DMS79 treated with DMSO at 0.1 percent for 48 hours (cell line): Measurements from ENCODE around the gene CAV3.

Source experiments
- DNase-seq: peaks from one replicate; lab custom pipeline; 2025; lab: John Stamatoyannopoulos, UW

Gene CAV3

GRCh38 chr3:8734908-8735307 is 1.3 kb downstream of the CAV3 start:
- no peak for DNase-seq

- DNase-seq: no peak
These were observed 2.8 kb downstream of the CAV3 start for GRCh38 chr3:8736436-8736835.

DNA sequence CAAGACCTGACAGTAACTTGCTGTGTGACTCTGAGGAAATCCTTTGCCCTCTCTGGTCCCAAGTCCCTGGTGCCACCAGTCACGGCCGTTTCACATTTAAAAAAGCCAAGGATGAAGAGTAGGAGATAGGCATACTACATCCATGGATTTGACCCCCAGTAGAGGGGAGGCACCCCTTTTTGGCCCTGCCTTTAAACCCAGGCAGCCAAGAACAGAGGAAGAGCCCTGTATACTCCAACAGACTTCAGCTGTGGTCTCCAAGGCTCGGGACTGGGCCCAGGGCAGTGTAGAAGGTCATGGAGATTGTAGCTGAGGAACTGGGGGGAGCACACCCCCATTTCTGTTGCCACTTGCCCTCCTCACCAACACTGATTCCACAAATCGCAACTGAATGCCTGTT is 3.7 kb downstream of the CAV3 start:
- DNase-seq: no peak

DNA sequence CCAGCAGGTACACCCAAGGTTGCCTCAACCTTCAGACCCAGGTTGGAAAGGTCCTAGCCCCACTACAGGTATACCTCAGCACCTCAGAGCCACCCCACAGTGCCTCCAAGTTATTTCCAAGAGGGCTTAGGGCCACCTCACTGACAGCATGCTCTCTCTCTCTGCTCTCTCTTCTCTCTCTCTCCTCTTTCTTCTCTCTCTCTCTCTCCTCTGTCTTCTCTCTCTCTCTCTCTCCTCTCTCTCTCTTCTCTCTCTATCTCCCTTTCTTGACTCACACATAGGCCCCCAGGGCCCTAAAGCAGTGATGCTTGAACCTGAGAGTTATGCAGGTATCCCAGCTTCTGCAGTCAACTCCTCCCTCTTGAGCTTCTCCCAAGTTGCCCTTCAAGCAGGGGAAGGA is 4.2 kb downstream of the CAV3 start:
- no peak for DNase-seq

- no peak for DNase-seq
These were observed 5.0 kb downstream of the CAV3 start for GRCh38 chr3:8738639-8739038.

- no peak for DNase-seq
These were observed 6.3 kb downstream of the CAV3 start for GRCh38 chr3:8739757-8740504.

- DNase-seq: no peak
These were observed 8.1 kb downstream of the CAV3 start for GRCh38 chr3:8741581-8742261.

GRCh38 chr3:8743021-8743601 is 9.5 kb downstream of the CAV3 start:
- DNase-seq: no peak

DNA sequence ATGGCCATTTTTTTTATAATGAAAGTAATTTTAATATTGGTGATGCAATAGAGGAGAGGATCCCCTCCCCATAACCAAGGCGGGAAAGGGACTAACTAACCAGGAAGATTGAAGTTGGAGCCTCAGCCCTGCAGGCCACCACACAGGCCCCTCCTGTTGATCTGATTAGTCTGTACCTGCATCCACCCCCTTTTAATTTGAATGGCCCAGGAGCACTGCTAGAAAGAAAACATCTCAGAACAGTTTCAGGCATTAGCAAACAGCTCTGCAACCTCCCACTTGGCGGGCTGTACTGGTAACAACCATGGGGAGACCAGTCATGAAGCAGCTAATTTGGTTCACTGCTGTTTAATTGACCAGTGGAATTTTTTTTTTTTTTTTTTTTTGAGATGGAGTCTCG is 10.3 kb downstream of the CAV3 start:
- DNase-seq: no peak

- no peak for DNase-seq
These were observed 12.2 kb downstream of the CAV3 start for GRCh38 chr3:8745619-8746370.

GRCh38 chr3:8746780-8747345 is 13.3 kb downstream of the CAV3 start:
- no peak for DNase-seq

DNA sequence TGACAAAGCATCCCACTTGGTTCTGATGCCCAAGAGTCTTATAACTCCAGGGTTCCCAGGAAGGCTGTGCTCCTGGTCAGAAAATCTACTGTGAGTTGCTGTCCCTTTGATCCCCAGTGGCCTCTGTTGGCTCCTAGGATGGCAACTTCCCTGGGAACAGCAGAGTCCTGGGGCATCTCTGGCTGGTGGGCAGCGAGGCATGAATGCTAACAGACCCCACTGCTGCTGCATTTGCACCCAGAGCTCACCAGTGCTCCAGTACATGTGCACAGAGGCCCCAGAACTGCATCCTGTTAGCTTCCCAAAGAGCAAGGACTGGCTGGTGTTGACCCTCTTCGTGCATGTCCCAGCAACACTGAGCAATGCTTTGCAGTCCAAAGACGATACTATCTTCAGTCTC is 15.7 kb downstream of the CAV3 start:
- DNase-seq: no peak

DNA sequence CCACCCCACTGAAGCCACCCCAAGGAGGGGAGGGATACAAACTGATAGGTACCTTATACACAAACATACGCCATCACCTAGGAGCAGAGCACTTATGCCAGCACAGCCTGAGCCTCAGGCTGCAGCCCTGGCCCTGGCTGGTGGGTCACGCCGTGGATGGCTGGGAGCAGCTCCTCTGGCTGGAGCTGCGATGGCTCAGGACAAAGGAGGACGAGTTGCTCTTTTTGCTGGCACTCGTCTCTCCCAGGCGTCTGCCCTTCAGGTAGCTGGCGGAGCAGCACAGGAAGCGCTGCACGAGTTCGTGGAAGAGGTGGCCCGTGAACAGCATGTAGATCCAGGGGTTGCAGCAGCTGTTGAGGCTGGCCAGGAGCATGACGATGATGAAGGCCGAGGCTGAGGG is 19.2 kb downstream of the CAV3 start:
- no peak for DNase-seq

DNA sequence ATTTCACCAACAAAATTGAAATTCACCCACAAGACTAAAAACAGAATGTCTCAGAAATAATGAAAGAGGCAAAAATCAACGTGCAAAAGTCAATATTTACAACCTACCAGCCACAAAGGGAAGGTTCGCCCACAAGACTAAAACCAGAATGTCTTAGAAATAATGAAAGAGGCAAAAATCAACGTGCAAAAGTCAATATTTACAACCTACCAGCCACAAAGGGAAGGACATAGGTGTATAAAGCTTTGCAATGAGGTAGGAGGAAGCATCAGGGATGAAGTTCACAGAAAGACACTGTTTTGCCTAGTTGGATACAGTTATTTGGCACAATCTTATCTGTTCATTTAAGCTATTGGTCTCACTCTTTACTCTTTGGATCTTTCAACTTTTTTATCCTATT is 21.5 kb downstream of the CAV3 start:
- DNase-seq: no peak

GRCh38 chr3:8755564-8756237 is 22.1 kb downstream of the CAV3 start:
- no peak for DNase-seq

DNA sequence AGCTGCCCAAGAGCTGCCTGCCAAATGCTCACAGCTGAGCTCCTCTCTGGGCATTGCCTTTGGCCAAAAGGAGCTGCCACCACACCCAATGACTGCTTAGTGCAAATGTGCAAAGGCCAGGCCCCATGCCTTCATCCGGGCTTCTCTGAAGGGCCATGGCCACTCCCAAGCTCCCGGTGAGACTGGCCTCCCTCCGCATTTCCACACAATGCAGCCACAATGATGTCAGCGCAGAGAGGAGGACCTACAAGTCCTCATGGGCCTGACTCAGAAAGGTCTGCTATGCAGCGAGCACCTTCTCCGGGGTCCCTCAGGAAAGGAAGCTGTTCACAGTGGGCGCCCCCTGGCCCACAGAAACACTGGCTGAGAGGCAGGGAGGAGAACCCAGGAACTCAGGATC is 23.1 kb downstream of the CAV3 start:
- DNase-seq: no peak

GRCh38 chr3:8757551-8758518 is 24.2 kb downstream of the CAV3 start:
- DNase-seq: no peak

DNA sequence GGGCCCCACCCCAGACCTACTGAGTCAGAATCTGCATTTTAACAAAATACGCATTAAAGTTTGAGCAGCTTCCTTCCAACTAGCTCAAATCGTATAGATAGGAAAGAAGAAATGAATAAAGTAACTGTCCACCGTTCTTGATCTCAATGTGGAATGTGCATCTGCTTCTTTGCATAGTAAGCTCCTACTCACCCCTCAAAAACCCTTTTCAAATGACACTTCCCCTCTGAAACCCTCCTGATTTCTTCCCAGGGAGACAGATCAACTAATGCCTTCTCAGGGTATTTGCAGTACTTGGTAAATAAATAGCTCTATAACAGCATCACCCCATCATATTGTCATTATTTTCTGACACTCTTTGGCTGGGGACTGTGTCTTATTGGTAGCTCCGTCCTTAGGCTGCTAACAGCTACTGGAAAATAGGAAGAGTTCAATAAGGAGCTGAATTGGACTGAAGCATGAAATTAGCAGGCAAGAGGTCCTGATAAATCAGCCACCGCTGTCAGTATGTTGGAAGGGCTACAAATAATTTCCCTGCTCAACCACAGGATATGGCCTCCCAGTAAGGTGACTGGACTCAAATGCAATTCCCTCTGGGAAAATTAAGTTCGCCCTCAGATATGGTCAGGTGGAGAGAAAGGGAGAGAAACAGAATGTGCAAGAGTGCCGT is 25.6 kb downstream of the CAV3 start:
- DNase-seq: no peak

DNA sequence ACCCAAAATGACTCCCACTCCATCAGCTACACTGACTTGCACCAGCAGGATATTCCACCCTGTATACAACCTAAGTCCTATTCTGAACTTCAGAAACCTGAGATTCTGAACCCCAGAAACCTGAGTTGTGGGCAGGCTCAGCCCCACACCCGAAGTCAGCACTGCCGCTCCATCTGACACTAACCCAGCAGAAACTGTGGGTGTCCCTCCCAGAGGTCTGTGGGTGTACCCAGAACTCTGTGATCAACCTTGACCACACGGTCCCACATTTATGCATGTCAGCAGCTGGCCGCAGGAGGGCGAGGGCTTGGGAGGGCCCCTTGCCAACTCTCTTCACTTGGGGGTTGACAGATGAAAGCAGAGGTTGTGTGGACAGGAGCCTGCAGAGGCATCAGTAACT is 26.5 kb downstream of the CAV3 start:
- no peak for DNase-seq

- DNase-seq: no peak
These were observed 26.9 kb downstream of the CAV3 start for GRCh38 chr3:8760506-8760905.
